KG1 (cell line): ENCODE measurements around the gene ABCA12.
A peak's percentile ranks its signal among the peaks of the same experiment; 100 is the strongest.

Experiments
- DNase-seq: peaks from one replicate; lab custom pipeline; 2025; lab: John Stamatoyannopoulos, UW

Gene ABCA12

GRCh38 chr2:215032153-215032552 lies 106.3 kb downstream of the ABCA12 start:
- no peak for DNase-seq

GRCh38 chr2:215031321-215031720 lies 107.1 kb downstream of the ABCA12 start:
- no peak for DNase-seq

GRCh38 chr2:215029936-215030335 lies 108.5 kb downstream of the ABCA12 start:
- DNase-seq = no peak

- no peak for DNase-seq
These were observed 110.2 kb downstream of the ABCA12 start for GRCh38 chr2:215028231-215028630.

GRCh38 chr2:215027779-215028178 lies 110.6 kb downstream of the ABCA12 start:
- DNase-seq = no peak

- DNase-seq = no peak
These were observed 115.5 kb downstream of the ABCA12 start for GRCh38 chr2:215022910-215023309.

DNA sequence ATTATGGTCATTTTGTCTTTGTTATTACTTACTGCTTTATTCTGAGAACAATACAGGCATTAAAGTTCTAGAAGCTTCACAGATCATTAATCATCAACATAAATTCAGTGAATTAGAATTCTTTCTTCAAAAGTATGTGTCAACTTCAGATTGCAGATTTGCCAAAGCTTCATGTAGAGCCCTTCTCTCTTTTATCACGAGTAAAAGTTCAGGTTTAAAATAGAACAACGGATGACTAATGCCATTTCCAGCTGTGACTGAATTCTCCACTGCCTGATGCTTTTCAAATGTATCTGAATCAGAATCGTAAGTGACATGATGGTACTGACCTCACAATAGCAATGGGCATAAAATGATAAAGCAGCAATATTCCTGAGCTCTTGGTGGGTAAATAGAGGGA lies 116.0 kb downstream of the ABCA12 start:
- DNase-seq = no peak

- no peak for DNase-seq
These were observed 118.1 kb downstream of the ABCA12 start for GRCh38 chr2:215020283-215020682.

- DNase-seq = no peak
These were observed 118.8 kb downstream of the ABCA12 start for GRCh38 chr2:215019521-215020145.

- no peak for DNase-seq
These were observed 119.3 kb downstream of the ABCA12 start for GRCh38 chr2:215019085-215019484.

DNA sequence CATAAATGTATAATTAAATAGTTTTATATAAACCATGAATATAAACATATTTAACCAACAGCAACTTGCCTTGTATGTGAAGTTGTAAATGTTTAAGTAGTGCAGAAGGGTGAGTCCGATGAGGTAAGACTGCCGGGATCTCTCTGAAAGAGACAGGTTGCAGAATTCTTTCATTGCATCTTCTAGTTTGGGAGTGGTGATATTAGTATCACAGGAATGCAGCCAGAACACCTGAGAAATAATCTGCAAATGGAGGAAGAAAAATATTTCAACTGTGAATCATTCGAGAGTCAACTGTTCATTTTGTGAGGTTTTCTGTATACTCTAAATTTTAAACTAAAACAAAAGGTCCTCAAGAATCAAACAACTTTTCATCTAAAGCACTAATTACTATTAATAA lies 123.0 kb downstream of the ABCA12 start:
- no peak for DNase-seq

GRCh38 chr2:215010390-215010789 lies 128.0 kb downstream of the ABCA12 start:
- DNase-seq = no peak

GRCh38 chr2:215003001-215003400 lies 135.4 kb downstream of the ABCA12 start:
- DNase-seq = no peak

- DNase-seq = peak; percentile 46
These were observed 135.9 kb downstream of the ABCA12 start for GRCh38 chr2:215002500-215002899.

- peak; percentile 32 for DNase-seq
These were observed 137.7 kb downstream of the ABCA12 start for GRCh38 chr2:215000721-215001120.

- no peak for DNase-seq
These were observed 142.3 kb downstream of the ABCA12 start for GRCh38 chr2:214995926-214996670.

GRCh38 chr2:214995409-214995808 lies 143.0 kb downstream of the ABCA12 start:
- no peak for DNase-seq

DNA sequence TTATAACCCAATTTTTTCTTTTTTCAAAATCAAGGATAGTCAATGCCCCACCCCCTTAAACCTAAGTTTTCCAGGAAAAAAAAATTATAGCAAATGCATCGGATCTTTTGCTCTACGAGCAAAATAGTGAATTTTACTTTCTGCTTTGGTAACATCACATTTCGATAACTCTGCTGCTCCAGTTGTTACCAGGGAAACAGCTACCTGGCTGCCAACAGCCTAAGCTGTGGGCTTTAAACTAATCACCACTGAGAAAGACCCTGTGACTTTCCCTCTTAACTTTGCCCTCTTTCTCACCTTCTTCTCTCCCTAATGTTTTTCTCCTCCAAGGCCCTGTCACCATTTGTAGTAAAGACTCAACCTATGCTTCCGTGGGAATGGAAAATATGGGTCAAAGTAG lies 145.5 kb downstream of the ABCA12 start:
- no peak for DNase-seq

DNA sequence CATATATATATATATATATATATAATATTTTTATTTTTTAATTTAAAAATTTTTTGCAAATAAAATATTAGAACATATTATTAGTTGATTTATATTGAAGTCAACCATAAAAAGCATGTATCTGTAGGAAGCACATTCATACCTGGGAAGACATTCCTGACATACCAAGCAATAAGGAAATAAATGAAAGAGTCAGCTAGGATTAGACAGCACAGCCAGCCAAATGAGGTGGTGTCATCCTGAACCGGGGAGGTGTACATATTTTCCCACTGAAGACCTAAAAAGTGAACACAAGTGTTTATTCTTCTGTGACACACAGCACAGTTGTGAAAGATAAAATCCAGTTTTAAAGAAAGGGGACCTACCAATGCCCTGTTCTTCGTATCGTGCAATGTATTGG lies 149.2 kb downstream of the ABCA12 start:
- no peak for DNase-seq

DNA sequence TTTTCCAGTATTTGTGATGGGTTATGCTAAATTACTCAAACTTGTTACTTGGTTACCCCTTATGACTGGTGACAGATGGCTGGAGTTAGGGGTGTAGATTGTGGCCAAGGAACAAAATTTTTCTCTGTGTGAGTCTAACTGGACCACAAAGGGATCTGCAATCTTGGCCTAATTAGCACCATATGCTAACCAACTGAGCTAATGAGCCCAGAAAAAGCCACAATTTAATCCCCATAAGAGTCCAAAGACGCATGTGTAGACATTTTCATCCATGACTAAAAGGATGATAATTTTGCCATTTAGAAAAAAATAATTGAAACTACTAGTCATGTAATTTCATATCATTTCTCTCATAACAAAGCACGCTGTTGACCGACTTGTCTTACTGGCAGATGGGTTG lies 151.2 kb downstream of the ABCA12 start:
- DNase-seq = no peak

DNA sequence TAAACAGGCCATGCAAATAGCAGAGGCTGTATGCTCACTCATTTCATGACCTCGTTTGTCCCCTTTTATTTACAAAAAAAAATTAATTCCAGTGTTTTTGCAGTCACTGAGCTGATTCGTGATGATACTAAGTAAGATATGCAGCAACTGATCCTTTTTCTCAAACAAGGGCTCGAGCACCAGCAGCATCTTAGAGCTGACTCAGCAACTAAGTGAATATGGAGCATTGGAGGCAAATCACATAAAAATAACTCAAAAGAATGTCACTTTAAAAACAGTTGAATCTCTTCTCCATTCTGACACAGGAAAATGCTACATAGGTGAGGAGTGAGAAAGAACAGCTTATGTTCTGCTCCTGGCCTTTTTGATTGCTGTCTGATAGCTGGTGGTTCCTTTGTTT lies 152.8 kb downstream of the ABCA12 start:
- DNase-seq = no peak

DNA sequence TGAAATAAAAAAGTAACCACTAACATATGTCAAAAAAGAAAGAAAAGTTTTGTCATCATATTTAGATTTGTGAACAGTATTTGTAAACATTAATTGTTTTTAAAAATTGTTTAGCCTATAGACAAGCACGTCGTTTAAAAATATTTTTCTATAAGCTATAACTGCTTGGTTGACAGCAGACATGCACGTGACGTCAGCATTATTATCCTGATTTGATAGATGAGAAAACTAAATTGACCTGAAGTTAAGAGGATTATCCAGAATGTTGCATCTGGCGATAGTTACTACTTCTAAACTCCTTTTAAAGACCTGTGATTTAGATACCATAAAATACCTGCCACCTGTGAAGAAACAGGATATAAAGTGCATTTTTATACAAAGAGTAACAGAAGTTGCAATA lies 172.0 kb downstream of the ABCA12 start:
- DNase-seq = no peak

DNA sequence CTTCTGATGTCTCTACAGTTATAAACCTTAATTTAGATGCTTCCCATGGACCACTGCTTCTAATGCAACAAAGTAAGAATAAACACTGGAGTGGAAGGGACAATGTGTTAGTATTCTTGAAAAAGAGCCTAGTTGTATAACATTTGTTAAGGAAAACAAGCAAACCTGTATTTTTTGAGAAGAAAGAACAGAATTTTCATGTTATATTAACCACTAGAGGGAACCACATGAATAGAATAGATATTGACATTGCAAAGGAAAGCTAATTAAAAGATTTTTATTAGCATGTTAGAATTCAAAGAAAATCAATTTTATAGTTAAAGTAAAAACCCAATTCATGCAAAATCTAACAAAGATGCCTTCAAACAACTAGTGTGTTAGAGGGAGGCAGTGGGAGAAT lies 177.7 kb downstream of the ABCA12 start:
- no peak for DNase-seq

GRCh38 chr2:214946949-214947348 lies 191.5 kb downstream of the ABCA12 start:
- DNase-seq = no peak
